Parathyroid adenoma (tissue), 2 donors: Measurements from ENCODE around the gene CRYBA2.

Experiments
- H2AFZ ChIP-seq: fragments of 300-600 bp; sonication (generic); one replicate; pipeline ENCODE4 v1.7.0; 2017; ENCODE audit warnings: antibody characterized with exemption, mild to moderate bottlenecking
- H3K27ac ChIP-seq: fragments of 300-600 bp; sonication (generic); one replicate; pipeline ENCODE4 v1.7.0; 2017
- H3K27me3 ChIP-seq: fragments of 300-600 bp; sonication (generic); one replicate; pipeline ENCODE4 v1.7.0; 2017; ENCODE audit warnings: low read length; ENCODE audit not compliant: control insufficient read depth, insufficient read depth
- H3K36me3 ChIP-seq: fragments of 300-600 bp; sonication (generic); one replicate; pipeline ENCODE4 v1.7.0; 2017; ENCODE audit warnings: low read length; ENCODE audit not compliant: control insufficient read depth, insufficient read depth
- H3K4me1 ChIP-seq: fragments of 300-600 bp; sonication (generic); one replicate; pipeline ENCODE4 v1.7.0; 2017; ENCODE audit warnings: control low read depth
- H3K4me2 ChIP-seq: fragments of 300-600 bp; sonication (generic); one replicate; pipeline ENCODE4 v1.7.0; 2017; ENCODE audit warnings: low read length
- H3K4me3 ChIP-seq: fragments of 300-600 bp; sonication (generic); one replicate; pipeline ENCODE4 v1.7.0; 2017; ENCODE audit warnings: low read depth, low read length
- H3K79me2 ChIP-seq: fragments of 300-600 bp; sonication (generic); one replicate; pipeline ENCODE4 v1.7.0; 2017; ENCODE audit warnings: control low read depth
- H3K9ac ChIP-seq: fragments of 300-600 bp; sonication (generic); one replicate; pipeline ENCODE4 v1.7.0; 2017; ENCODE audit warnings: mild to moderate bottlenecking
- H3K9me3 ChIP-seq: fragments of 300-600 bp; sonication (generic); one replicate; pipeline ENCODE4 v1.7.0; 2017; ENCODE audit warnings: low read length; ENCODE audit not compliant: control insufficient read depth
- CTCF ChIP-seq: fragments of 300-600 bp; sonication (generic); IDR thresholded peaks from one replicate; pipeline ENCODE4 v1.7.0; 2017; ENCODE audit warnings: antibody characterized with exemption, mild to moderate bottlenecking
- donor health status: primary hyperparathyroidism.

Gene CRYBA2

GRCh38 chr2:218953366-218953954, 39.8 kb downstream of the CRYBA2 start:
- H3K36me3 ChIP-seq = no peaks in the 10 kb centered on the region
- H3K27me3 ChIP-seq = no peaks in the 10 kb centered on the region
- H2AFZ ChIP-seq = no peak overlapping the region
- H3K4me1 ChIP-seq = peaks cover 6% of the 10 kb centered on the region
- no peak overlapping the region for H3K4me3 ChIP-seq
- no peak overlapping the region for H3K9ac ChIP-seq
- no peaks in the 10 kb centered on the region for H3K9me3 ChIP-seq
- no peaks in the 10 kb centered on the region for H3K79me2 ChIP-seq
- no peak for TF ChIP-seq CTCF
- no peak overlapping the region for H3K27ac ChIP-seq
- H3K4me2 ChIP-seq = no peak overlapping the region

GRCh38 chr2:218952160-218952559, 41.1 kb downstream of the CRYBA2 start:
- H3K9ac ChIP-seq = no peak overlapping the region
- no peaks in the 10 kb centered on the region for H3K79me2 ChIP-seq
- H2AFZ ChIP-seq = no peak overlapping the region
- no peaks in the 10 kb centered on the region for H3K36me3 ChIP-seq
- H3K27me3 ChIP-seq = no peaks in the 10 kb centered on the region
- H3K4me1 ChIP-seq = peaks cover 6% of the 10 kb centered on the region
- H3K9me3 ChIP-seq = no peaks in the 10 kb centered on the region
- H3K4me3 ChIP-seq = no peak overlapping the region
- no peak overlapping the region for H3K4me2 ChIP-seq
- no peak for TF ChIP-seq CTCF
- H3K27ac ChIP-seq = no peak overlapping the region

GRCh38 chr2:218946621-218947020, 46.6 kb downstream of the CRYBA2 start:
- Histone ChIP-seq H3K4me3 (no peak overlapping the region), H3K79me2 (no peaks in the 10 kb centered on the region), H3K4me2 (no peak overlapping the region), H3K4me1 (no peaks in the 10 kb centered on the region), H3K27ac (no peak overlapping the region), H2AFZ (no peak overlapping the region), H3K9ac (no peak overlapping the region), H3K36me3 (no peaks in the 10 kb centered on the region), H3K9me3 (no peaks in the 10 kb centered on the region), H3K27me3 (no peaks in the 10 kb centered on the region)
- no peak for TF ChIP-seq CTCF

GRCh38 chr2:218944759-218945404, 48.3 kb downstream of the CRYBA2 start:
- Histone ChIP-seq H3K27ac (no peak overlapping the region), H3K36me3 (no peaks in the 10 kb centered on the region), H3K4me1 (no peaks in the 10 kb centered on the region), H3K9ac (no peak overlapping the region), H3K4me3 (no peak overlapping the region), H3K27me3 (no peaks in the 10 kb centered on the region), H3K79me2 (no peaks in the 10 kb centered on the region), H3K4me2 (no peak overlapping the region), H3K9me3 (no peaks in the 10 kb centered on the region), H2AFZ (no peak overlapping the region)
- TF ChIP-seq CTCF = no peak
